Measurements from ENCODE around the gene TMEM273. TPM values are rescaled to one million over a fixed set of nuclear protein-coding genes. Genes with fewer than 3 reads are reported as not detected.

Gene TMEM273
- total and polyA plus RNA-seq, 2 donors (not counting 1 experiment from before 2014, with no cell fraction given), result 0.18 TPM; not detected in 1

DNA sequence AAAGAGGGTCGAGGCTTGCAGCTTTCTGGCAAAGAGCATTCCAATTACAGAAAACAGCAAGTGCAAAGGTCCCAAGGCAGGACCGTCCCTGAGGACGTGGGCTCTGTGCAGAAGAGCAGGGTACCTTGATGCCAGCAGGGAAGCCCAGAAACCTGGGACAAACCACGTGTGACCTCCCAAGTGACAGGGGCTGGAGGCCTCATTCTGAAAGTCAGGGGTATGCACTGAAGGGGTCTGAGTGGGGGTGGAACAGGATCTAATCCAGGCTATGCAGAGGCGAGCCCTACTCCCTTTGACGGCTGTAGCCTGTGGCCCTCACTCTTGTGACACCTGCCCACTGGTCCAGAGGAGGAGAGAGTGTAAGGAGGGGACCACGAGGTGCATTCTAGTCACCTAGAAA is 22.9 kb downstream of the TMEM273 start:
- H3K36me3 ChIP-seq (ENCODE audit: control insufficient read depth, insufficient read depth, low read length), result no peaks in the 10 kb centered on the region
- no peaks in the 10 kb centered on the region for H3K27me3 ChIP-seq (ENCODE audit: control insufficient read depth, insufficient read depth, low read length)
- no peak for DNase-seq (ENCODE audit: low read depth in 2 of 2)
- no peaks in the 10 kb centered on the region for H3K9me3 ChIP-seq (ENCODE audit: control insufficient read depth, insufficient read depth, low read depth, low read length)
- H3K27ac ChIP-seq (ENCODE audit: insufficient read depth, low read length), result no peak overlapping the region
- no peak overlapping the region for H3K4me2 ChIP-seq (ENCODE audit: extremely low read depth, insufficient read depth, low read length)
- H3K4me1 ChIP-seq (ENCODE audit: control insufficient read depth, extremely low read depth, insufficient read depth, low read length), result peaks cover 2% of the 10 kb centered on the region
- H3K4me3 ChIP-seq (replicated peaks in 1 of 4; ENCODE audit: control extremely low read depth in 1 of 4, insufficient read depth in 1 of 4, low read depth in 3 of 4, low read length in 4 of 4), result no peak overlapping the region
- H2AFZ ChIP-seq (ENCODE audit: low read length), result no peak overlapping the region
- H3K79me2 ChIP-seq (ENCODE audit: control insufficient read depth, insufficient read depth, low read length), result no peaks in the 10 kb centered on the region
- no peak overlapping the region for H3K9ac ChIP-seq (ENCODE audit: insufficient read depth, low read length)
- TF ChIP-seq, protein P1, sequence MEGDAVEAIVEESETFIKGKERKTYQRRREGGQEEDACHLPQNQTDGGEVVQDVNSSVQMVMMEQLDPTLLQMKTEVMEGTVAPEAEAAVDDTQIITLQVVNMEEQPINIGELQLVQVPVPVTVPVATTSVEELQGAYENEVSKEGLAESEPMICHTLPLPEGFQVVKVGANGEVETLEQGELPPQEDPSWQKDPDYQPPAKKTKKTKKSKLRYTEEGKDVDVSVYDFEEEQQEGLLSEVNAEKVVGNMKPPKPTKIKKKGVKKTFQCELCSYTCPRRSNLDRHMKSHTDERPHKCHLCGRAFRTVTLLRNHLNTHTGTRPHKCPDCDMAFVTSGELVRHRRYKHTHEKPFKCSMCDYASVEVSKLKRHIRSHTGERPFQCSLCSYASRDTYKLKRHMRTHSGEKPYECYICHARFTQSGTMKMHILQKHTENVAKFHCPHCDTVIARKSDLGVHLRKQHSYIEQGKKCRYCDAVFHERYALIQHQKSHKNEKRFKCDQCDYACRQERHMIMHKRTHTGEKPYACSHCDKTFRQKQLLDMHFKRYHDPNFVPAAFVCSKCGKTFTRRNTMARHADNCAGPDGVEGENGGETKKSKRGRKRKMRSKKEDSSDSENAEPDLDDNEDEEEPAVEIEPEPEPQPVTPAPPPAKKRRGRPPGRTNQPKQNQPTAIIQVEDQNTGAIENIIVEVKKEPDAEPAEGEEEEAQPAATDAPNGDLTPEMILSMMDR (conservative IDR thresholded peaks at IDR 0.05 in 1 of 2, IDR thresholded peaks at IDR 0.05 in 1 of 2; ENCODE audit: low read depth in 1 of 2, low read length in 2 of 2), result no peak
- no peak for TF ChIP-seq EZH2 (IDR thresholded peaks at IDR 0.05; ENCODE audit: low read length, missing control alignments)
- no peaks in the 10 kb centered on the region for H4K20me1 ChIP-seq (ENCODE audit: control insufficient read depth, extremely low read depth, insufficient read depth, low read length)

- Histone ChIP-seq H3K4me1 (ENCODE audit: control insufficient read depth, extremely low read depth, insufficient read depth, low read length) (peaks cover 2% of the 10 kb centered on the region), H4K20me1 (ENCODE audit: control insufficient read depth, extremely low read depth, insufficient read depth, low read length) (no peaks in the 10 kb centered on the region), H2AFZ (ENCODE audit: low read length) (no peak overlapping the region), H3K27ac (ENCODE audit: insufficient read depth, low read length) (no peak overlapping the region), H3K27me3 (ENCODE audit: control insufficient read depth, insufficient read depth, low read length) (no peaks in the 10 kb centered on the region), H3K36me3 (ENCODE audit: control insufficient read depth, insufficient read depth, low read length) (no peaks in the 10 kb centered on the region), H3K79me2 (ENCODE audit: control insufficient read depth, insufficient read depth, low read length) (no peaks in the 10 kb centered on the region), H3K4me2 (ENCODE audit: extremely low read depth, insufficient read depth, low read length) (no peak overlapping the region), H3K4me3 (replicated peaks in 1 of 4; ENCODE audit: control extremely low read depth in 1 of 4, insufficient read depth in 1 of 4, low read depth in 3 of 4, low read length in 4 of 4) (no peak overlapping the region), H3K9me3 (ENCODE audit: control insufficient read depth, insufficient read depth, low read depth, low read length) (no peaks in the 10 kb centered on the region), H3K9ac (ENCODE audit: insufficient read depth, low read length) (no peak overlapping the region)
- peak; percentile 6 to 30 for DNase-seq (ENCODE audit: low read depth in 2 of 2)
- TF ChIP-seq EZH2 (IDR thresholded peaks at IDR 0.05; ENCODE audit: low read length, missing control alignments), result no peak
- TF ChIP-seq, protein P1 (conservative IDR thresholded peaks at IDR 0.05 in 1 of 2, IDR thresholded peaks at IDR 0.05 in 1 of 2; ENCODE audit: low read depth in 1 of 2, low read length in 2 of 2), result peak; percentile 61 to 67
Observed at GRCh38 chr10:49164559-49165188, 23.5 kb downstream of the TMEM273 start.

GRCh38 chr10:49163741-49164140 is 24.4 kb downstream of the TMEM273 start:
- Histone ChIP-seq H3K36me3 (ENCODE audit: control insufficient read depth, insufficient read depth, low read length) (no peaks in the 10 kb centered on the region), H3K4me1 (ENCODE audit: control insufficient read depth, extremely low read depth, insufficient read depth, low read length) (peaks cover 2% of the 10 kb centered on the region), H2AFZ (ENCODE audit: low read length) (no peak overlapping the region), H3K9me3 (ENCODE audit: control insufficient read depth, insufficient read depth, low read depth, low read length) (no peaks in the 10 kb centered on the region), H4K20me1 (ENCODE audit: control insufficient read depth, extremely low read depth, insufficient read depth, low read length) (no peaks in the 10 kb centered on the region), H3K4me3 (replicated peaks in 1 of 4; ENCODE audit: control extremely low read depth in 1 of 4, insufficient read depth in 1 of 4, low read depth in 3 of 4, low read length in 4 of 4) (no peak overlapping the region), H3K4me2 (ENCODE audit: extremely low read depth, insufficient read depth, low read length) (no peak overlapping the region), H3K27ac (ENCODE audit: insufficient read depth, low read length) (no peak overlapping the region), H3K79me2 (ENCODE audit: control insufficient read depth, insufficient read depth, low read length) (no peaks in the 10 kb centered on the region), H3K27me3 (ENCODE audit: control insufficient read depth, insufficient read depth, low read length) (no peaks in the 10 kb centered on the region), H3K9ac (ENCODE audit: insufficient read depth, low read length) (no peak overlapping the region)
- DNase-seq (ENCODE audit: low read depth in 2 of 2), result peak; percentile 76 to 89
- no peak for TF ChIP-seq EZH2 (IDR thresholded peaks at IDR 0.05; ENCODE audit: low read length, missing control alignments)
- TF ChIP-seq, protein P1 (conservative IDR thresholded peaks at IDR 0.05 in 1 of 2, IDR thresholded peaks at IDR 0.05 in 1 of 2; ENCODE audit: low read depth in 1 of 2, low read length in 2 of 2), result no peak
